ENCODE data around the gene ADGRF1. TPM values are rescaled to one million over a fixed set of nuclear protein-coding genes. Genes with fewer than 3 reads are reported as not detected.

ADGRF1 gene
- polyA plus RNA-seq, 1 of the 3 experiments (the other 2 are of a cell fraction) = not detected

DNA sequence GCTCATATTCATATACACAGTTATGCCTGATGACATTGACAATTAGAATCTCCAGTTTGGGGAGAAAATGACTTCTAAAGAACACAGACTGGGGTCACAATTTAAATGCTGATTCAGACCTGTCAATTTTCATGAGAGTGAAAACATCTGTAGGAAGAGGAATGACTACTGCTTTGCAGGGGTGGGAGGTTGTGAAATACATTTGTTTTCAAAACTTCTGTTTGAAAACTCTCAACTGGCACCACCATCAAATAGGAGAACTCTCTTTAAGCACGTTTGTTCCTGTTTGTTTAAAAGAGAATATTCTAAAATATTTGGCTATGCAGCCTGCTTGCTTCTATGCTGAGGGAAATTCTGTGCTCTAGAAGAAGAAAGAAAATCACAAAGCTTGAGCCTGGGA lies 69.6 kb downstream of the ADGRF1 start:
- no peak for DNase-seq
- Histone ChIP-seq H3K4me3 (ENCODE audit: low read depth in 2 of 2, low read length in 1 of 2) (no peak overlapping the region), H3K27ac (ENCODE audit: low read depth in 2 of 2, low read length in 1 of 2) (no peak overlapping the region), H3K9me2 (no peaks in the 10 kb centered on the region), H3F3A (replicated peaks; ENCODE audit: insufficient read depth) (no peaks in the 10 kb centered on the region), H2AFZ (ENCODE audit: low read depth) (no peak overlapping the region), H3K9ac (no peak overlapping the region), H3K79me2 (ENCODE audit: insufficient read depth) (no peaks in the 10 kb centered on the region), H3K36me3 (replicated peaks in 1 of 2; ENCODE audit: control insufficient read depth in 1 of 2, insufficient read depth in 2 of 2, low read length in 1 of 2) (no peaks in the 10 kb centered on the region), H3K4me1 (ENCODE audit: control insufficient read depth in 1 of 2, insufficient read depth in 2 of 2, low read depth in 1 of 2, low read length in 1 of 2) (no peaks in the 10 kb centered on the region), H3K4me2 (no peak overlapping the region), H4K20me1 (ENCODE audit: insufficient read depth) (no peaks in the 10 kb centered on the region), H3K27me3 (ENCODE audit: insufficient read depth) (no peaks in the 10 kb centered on the region), H3K9me3 (no peaks in the 10 kb centered on the region)
- POLR2A ChIA-PET = no interaction called here
- CTCF ChIA-PET = no interaction called here
- no peak for TF ChIP-seq NFIC (IDR thresholded peaks at IDR 0.05; ENCODE audit: borderline replicate concordance)
- TF ChIP-seq RCOR1 (IDR thresholded peaks at IDR 0.05; ENCODE audit: low read length) = no peak
- no peak for TF ChIP-seq TAF1 (IDR thresholded peaks at IDR 0.05; ENCODE audit: borderline replicate concordance, low read depth, low read length)
- TF ChIP-seq, protein P1, sequence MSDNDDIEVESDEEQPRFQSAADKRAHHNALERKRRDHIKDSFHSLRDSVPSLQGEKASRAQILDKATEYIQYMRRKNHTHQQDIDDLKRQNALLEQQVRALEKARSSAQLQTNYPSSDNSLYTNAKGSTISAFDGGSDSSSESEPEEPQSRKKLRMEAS (IDR thresholded peaks at IDR 0.05; ENCODE audit: low read depth) = no peak
- TF ChIP-seq SMC3 (IDR thresholded peaks at IDR 0.05; ENCODE audit: low read depth, low read length) = no peak
- TF ChIP-seq SIN3A (IDR thresholded peaks at IDR 0.05; ENCODE audit: borderline replicate concordance, low read depth, low read length) = no peak
- no peak for TF ChIP-seq GATA2 (CRISPR knock-in tag; IDR thresholded peaks at IDR 0.05)
- TF ChIP-seq FOSL2 (IDR thresholded peaks at IDR 0.05; ENCODE audit: borderline replicate concordance, low read depth) = no peak
- no peak for TF ChIP-seq JUND (IDR thresholded peaks at IDR 0.05)
- TF ChIP-seq, protein P2, sequence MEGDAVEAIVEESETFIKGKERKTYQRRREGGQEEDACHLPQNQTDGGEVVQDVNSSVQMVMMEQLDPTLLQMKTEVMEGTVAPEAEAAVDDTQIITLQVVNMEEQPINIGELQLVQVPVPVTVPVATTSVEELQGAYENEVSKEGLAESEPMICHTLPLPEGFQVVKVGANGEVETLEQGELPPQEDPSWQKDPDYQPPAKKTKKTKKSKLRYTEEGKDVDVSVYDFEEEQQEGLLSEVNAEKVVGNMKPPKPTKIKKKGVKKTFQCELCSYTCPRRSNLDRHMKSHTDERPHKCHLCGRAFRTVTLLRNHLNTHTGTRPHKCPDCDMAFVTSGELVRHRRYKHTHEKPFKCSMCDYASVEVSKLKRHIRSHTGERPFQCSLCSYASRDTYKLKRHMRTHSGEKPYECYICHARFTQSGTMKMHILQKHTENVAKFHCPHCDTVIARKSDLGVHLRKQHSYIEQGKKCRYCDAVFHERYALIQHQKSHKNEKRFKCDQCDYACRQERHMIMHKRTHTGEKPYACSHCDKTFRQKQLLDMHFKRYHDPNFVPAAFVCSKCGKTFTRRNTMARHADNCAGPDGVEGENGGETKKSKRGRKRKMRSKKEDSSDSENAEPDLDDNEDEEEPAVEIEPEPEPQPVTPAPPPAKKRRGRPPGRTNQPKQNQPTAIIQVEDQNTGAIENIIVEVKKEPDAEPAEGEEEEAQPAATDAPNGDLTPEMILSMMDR (IDR thresholded peaks at IDR 0.05) = no peak
- no peak for TF ChIP-seq POLR2AphosphoS5 (IDR thresholded peaks at IDR 0.05; ENCODE audit: low read depth, low read length)
- no peak for TF ChIP-seq GABPA (IDR thresholded peaks at IDR 0.05; ENCODE audit: low read depth)
- TF ChIP-seq RXRA (IDR thresholded peaks at IDR 0.05; ENCODE audit: borderline replicate concordance, low read depth) = no peak
- WGBS (ENCODE audit: low lambda C conversion rate) = 0% methylated on average over 1 of the region's 1 CpG

DNA sequence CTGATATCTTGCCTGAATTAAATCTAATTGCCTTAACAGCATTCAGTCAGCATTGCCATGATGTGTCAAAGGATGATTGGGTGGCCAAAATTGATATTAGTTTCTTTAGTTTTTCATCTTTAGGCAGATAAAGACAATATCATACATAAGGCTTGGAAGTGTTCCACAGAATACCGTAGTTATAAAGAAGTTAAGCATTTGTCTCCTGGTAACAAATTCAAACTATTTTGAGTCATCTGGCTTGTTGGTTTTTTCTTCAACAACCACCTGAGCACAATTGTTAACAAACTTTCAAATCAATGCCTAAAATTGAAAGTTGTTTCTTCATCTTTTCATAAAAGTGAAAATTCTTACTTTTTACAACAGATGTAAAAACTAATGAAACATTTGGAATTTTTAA lies 72.9 kb downstream of the ADGRF1 start:
- no peak overlapping the region for H3K4me2 ChIP-seq
- H3F3A ChIP-seq (replicated peaks; ENCODE audit: insufficient read depth) = no peaks in the 10 kb centered on the region
- no peak overlapping the region for H3K9ac ChIP-seq
- H3K9me3 ChIP-seq = no peaks in the 10 kb centered on the region
- no peak overlapping the region for H3K27ac ChIP-seq (ENCODE audit: low read depth in 2 of 2, low read length in 1 of 2)
- H3K79me2 ChIP-seq (ENCODE audit: insufficient read depth) = no peaks in the 10 kb centered on the region
- H4K20me1 ChIP-seq (ENCODE audit: insufficient read depth) = no peaks in the 10 kb centered on the region
- no peaks in the 10 kb centered on the region for H3K27me3 ChIP-seq (ENCODE audit: insufficient read depth)
- H3K4me1 ChIP-seq (ENCODE audit: control insufficient read depth in 1 of 2, insufficient read depth in 2 of 2, low read depth in 1 of 2, low read length in 1 of 2) = no peaks in the 10 kb centered on the region
- H3K4me3 ChIP-seq (ENCODE audit: low read depth in 2 of 2, low read length in 1 of 2) = no peak overlapping the region
- 0% methylated on average over 1 of the region's 1 CpG for WGBS (ENCODE audit: low lambda C conversion rate)
- H2AFZ ChIP-seq (ENCODE audit: low read depth) = no peak overlapping the region
- H3K36me3 ChIP-seq (replicated peaks in 1 of 2; ENCODE audit: control insufficient read depth in 1 of 2, insufficient read depth in 2 of 2, low read length in 1 of 2) = no peaks in the 10 kb centered on the region
- no peaks in the 10 kb centered on the region for H3K9me2 ChIP-seq
- POLR2A ChIA-PET = no interaction called here
- CTCF ChIA-PET = no interaction called here
- DNase-seq = no peak
- TF ChIP-seq YY1 (IDR thresholded peaks at IDR 0.05; ENCODE audit: low read depth) = no peak
- no peak for TF ChIP-seq RFX5 (IDR thresholded peaks at IDR 0.05; ENCODE audit: low read length)
- no peak for TF ChIP-seq RAD21 (IDR thresholded peaks at IDR 0.05; ENCODE audit: low read length)
- no peak for TF ChIP-seq FOSL2 (IDR thresholded peaks at IDR 0.05; ENCODE audit: borderline replicate concordance, low read depth)
- no peak for TF ChIP-seq NRF1 (IDR thresholded peaks at IDR 0.05; ENCODE audit: low read depth, low read length)
- TF ChIP-seq, protein P3, sequence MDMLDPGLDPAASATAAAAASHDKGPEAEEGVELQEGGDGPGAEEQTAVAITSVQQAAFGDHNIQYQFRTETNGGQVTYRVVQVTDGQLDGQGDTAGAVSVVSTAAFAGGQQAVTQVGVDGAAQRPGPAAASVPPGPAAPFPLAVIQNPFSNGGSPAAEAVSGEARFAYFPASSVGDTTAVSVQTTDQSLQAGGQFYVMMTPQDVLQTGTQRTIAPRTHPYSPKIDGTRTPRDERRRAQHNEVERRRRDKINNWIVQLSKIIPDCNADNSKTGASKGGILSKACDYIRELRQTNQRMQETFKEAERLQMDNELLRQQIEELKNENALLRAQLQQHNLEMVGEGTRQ (IDR thresholded peaks at IDR 0.05; ENCODE audit: borderline replicate concordance, low read depth, low read length) = no peak
